GM23338 (cell line): ENCODE data around the gene ATG9B. TPM values are rescaled to one million over a fixed set of nuclear protein-coding genes. Genes with fewer than 3 reads are reported as not detected.

ENCODE experiments used
- ATAC-seq: fragments of 200-7000 bp; cut with Tn5 transposase; 3 replicates; pipeline ENCODE4 v1.9.1; 2020
- DNase-seq: peaks from one replicate; pipeline ENCODE4 v3.0.0-alpha.2; 2015; ENCODE audit warnings: low spot score
- H2AFZ ChIP-seq: fragments of 200-600 bp; sonication (generic); 2 replicates; pipeline ENCODE4 v1.8.0; 2016; ENCODE audit warnings: antibody characterized with exemption, mild to moderate bottlenecking, moderate library complexity
- H3F3A ChIP-seq: fragments of 200-600 bp; sonication (generic); replicated peaks from 2 replicates; pipeline ENCODE4 v1.8.0; 2017; ENCODE audit warnings: antibody characterized with exemption, mixed run types, low read depth
- H3K27ac ChIP-seq: fragments of 200-600 bp; sonication (generic); 2 replicates; pipeline ENCODE4 v1.6.1; 2016; ENCODE audit warnings: low read depth
- H3K27me3 ChIP-seq: fragments of 200-600 bp; sonication (generic); 2 replicates; pipeline ENCODE4 v1.8.0; 2016; ENCODE audit warnings: mild to moderate bottlenecking, mixed run types, moderate library complexity; ENCODE audit not compliant: insufficient read depth
- H3K36me3 ChIP-seq: fragments of 200-600 bp; sonication (generic); 2 replicates; pipeline ENCODE4 v1.8.0; 2016; ENCODE audit warnings: mild to moderate bottlenecking; ENCODE audit not compliant: insufficient read depth
- H3K4me1 ChIP-seq: fragments of 200-600 bp; sonication (generic); 2 replicates; pipeline ENCODE4 v1.8.0; 2016; ENCODE audit warnings: mild to moderate bottlenecking, moderate library complexity; ENCODE audit not compliant: insufficient read depth
- H3K4me2 ChIP-seq: fragments of 200-600 bp; sonication (generic); 2 replicates; pipeline ENCODE4 v1.7.1; 2017; ENCODE audit warnings: mixed run types
- H3K4me3 ChIP-seq: fragments of 200-600 bp; sonication (generic); 2 replicates; pipeline ENCODE4 v1.6.1; 2016; ENCODE audit warnings: mixed run types
- H3K79me2 ChIP-seq: fragments of 200-600 bp; sonication (generic); replicated peaks from 2 replicates; pipeline ENCODE4 v1.8.0; 2017; ENCODE audit warnings: mild to moderate bottlenecking; ENCODE audit not compliant: insufficient read depth
- H3K9me2 ChIP-seq: fragments of 200-600 bp; sonication (generic); 2 replicates; pipeline ENCODE4 v1.8.0; 2017; ENCODE audit not compliant: insufficient read depth
- H4K20me1 ChIP-seq: fragments of 200-600 bp; sonication (generic); replicated peaks from 2 replicates; pipeline ENCODE4 v1.8.0; 2017; ENCODE audit warnings: mild to moderate bottlenecking; ENCODE audit not compliant: insufficient read depth
- H3K27ac Mint-ChIP-seq: 2 replicates; pipeline ENCODE4 v1.8.0; 2020; ENCODE audit warnings: inconsistent platforms, mild to moderate bottlenecking, moderate library complexity, mixed read lengths
- H3K27me3 Mint-ChIP-seq: 3 replicates; pipeline ENCODE4 v1.8.0; 2022; ENCODE audit warnings: low read depth, mild to moderate bottlenecking, moderate library complexity, mixed read lengths, inconsistent platforms; ENCODE audit not compliant: insufficient read depth, poor library complexity
- H3K36me3 Mint-ChIP-seq: 3 replicates; pipeline ENCODE4 v1.8.0; 2021; ENCODE audit warnings: low read depth, mild to moderate bottlenecking, inconsistent platforms, moderate library complexity, mixed read lengths
- H3K4me1 Mint-ChIP-seq: 3 replicates; pipeline ENCODE4 v1.8.0; 2020; ENCODE audit warnings: mild to moderate bottlenecking, inconsistent platforms, mixed read lengths
- H3K4me3 Mint-ChIP-seq: 3 replicates; pipeline ENCODE4 v1.8.0; 2021; ENCODE audit warnings: moderate library complexity, mild to moderate bottlenecking, inconsistent platforms, mixed read lengths
- H3K9me3 Mint-ChIP-seq: 3 replicates; pipeline ENCODE4 v1.8.0; 2020; ENCODE audit warnings: moderate library complexity, mild to moderate bottlenecking, inconsistent platforms, mixed read lengths
- CREB1 ChIP-seq: fragments of 250-450 bp; sonication (Bioruptor Pico); IDR thresholded peaks from 2 replicates; pipeline ENCODE4 v1.5.0; 2020; ENCODE audit warnings: low read depth, mild to moderate bottlenecking, moderate library complexity
- CTCF ChIP-seq, 2 experiments: fragments of 200-600 bp in 1 of 2; sonication (generic) in 1 of 2; conservative IDR thresholded peaks; 2 replicates each; pipeline versions ENCODE4 v1.5.1 to v1.6.1; 2016 to 2017; ENCODE audit warnings: antibody characterized with exemption in 2 of 2, low read depth in 2 of 2, mild to moderate bottlenecking in 2 of 2, moderate library complexity in 1 of 2
- EZH2 ChIP-seq: fragments of 200-600 bp; sonication (generic); IDR thresholded peaks from one replicate; pipeline ENCODE4 v1.8.0; 2017; ENCODE audit warnings: antibody characterized with exemption, mild to moderate bottlenecking, low read depth; ENCODE audit not compliant: unreplicated experiment
- EZH2phosphoT487 ChIP-seq: fragments of 200-600 bp; sonication (generic); IDR thresholded peaks from one replicate; pipeline ENCODE4 v1.8.1; 2018; ENCODE audit warnings: antibody characterized with exemption; ENCODE audit not compliant: unreplicated experiment
- JUNB ChIP-seq: IDR thresholded peaks from one replicate; pipeline ENCODE4 v1.6.1; 2016; ENCODE audit warnings: antibody characterized with exemption; ENCODE audit not compliant: unreplicated experiment
- NANOG ChIP-seq: IDR thresholded peaks from 2 replicates; pipeline ENCODE4 v1.6.1; 2016; ENCODE audit warnings: antibody characterized with exemption, borderline replicate concordance
- POLR2AphosphoS5 ChIP-seq: IDR thresholded peaks from 2 replicates; pipeline ENCODE4 v1.6.1; 2016; ENCODE audit warnings: antibody characterized with exemption, low read depth
- STAT1 ChIP-seq: IDR thresholded peaks from one replicate; pipeline ENCODE4 v1.6.1; 2016; ENCODE audit warnings: antibody characterized with exemption; ENCODE audit not compliant: unreplicated experiment
- ZNF114 ChIP-seq: fragments of 250-450 bp; sonication (Bioruptor Pico); IDR thresholded peaks from 2 replicates; pipeline ENCODE4 v1.5.0; 2020; ENCODE audit warnings: mild to moderate bottlenecking, moderate library complexity
- ZNF331 ChIP-seq: fragments of 250-450 bp; sonication (Bioruptor Pico); IDR thresholded peaks from 2 replicates; pipeline ENCODE4 v1.5.0; 2020; ENCODE audit warnings: low read depth, mild to moderate bottlenecking, moderate library complexity
- polyA plus RNA-seq: library from polyadenylated mRNA; unstranded; fragments of >200 nt; fragmentation: Nextera tagmentation; extraction: Ambion mirVana; gene quantifications from 2 replicates; pipeline ENCODE4 v1.2.1, GENCODE V29; 2016
- total RNA-seq: library from RNA; depleted of rRNA; stranded (reverse); fragments of >200 nt; shearing (Covaris generic); gene quantifications from 2 replicates; pipeline ENCODE4 v1.2.3, GENCODE V29; 2014
- TF ChIP-seq, protein P1 (sequence below): IDR thresholded peaks from 2 replicates; pipeline ENCODE4 v1.6.1; 2016; ENCODE audit warnings: antibody characterized with exemption
- TF ChIP-seq, protein P2 (sequence below): fragments of 250-450 bp; sonication (Bioruptor Pico); IDR thresholded peaks from 2 replicates; pipeline ENCODE4 v1.5.0; 2020; ENCODE audit warnings: mild to moderate bottlenecking, moderate library complexity
- TF ChIP-seq, protein P3 (sequence below): IDR thresholded peaks from one replicate; pipeline ENCODE4 v1.6.1; 2018; ENCODE audit warnings: antibody characterized with exemption; ENCODE audit not compliant: unreplicated experiment

ATG9B gene
- total and polyA plus RNA-seq, 2 experiments from 2014 or later, result 1.2 to 3.4 TPM

DNA sequence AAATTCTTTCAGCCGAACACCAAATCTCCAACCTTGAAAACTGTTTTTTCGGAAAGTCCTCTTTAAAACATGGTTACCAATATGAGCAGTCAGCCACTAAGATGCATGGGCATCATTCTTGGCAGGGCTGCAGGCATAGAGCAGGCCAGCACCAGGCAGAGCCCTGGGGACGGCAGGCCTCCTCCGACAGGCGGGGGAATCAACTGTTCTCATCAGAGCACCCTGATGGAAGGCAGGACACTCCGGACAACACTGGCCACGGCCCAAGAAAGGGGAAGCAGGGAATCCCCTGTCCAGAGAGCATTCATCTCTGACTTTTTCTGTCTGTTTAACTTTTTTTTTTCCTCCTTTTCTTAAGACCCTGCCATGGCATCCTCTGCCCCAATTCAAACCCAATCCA, 34.8 kb downstream of the ATG9B start:
- H3K4me2 ChIP-seq, result no peak overlapping the region
- Mint-ChIP-seq H3K9me3 (peaks cover 26% of the 10 kb centered on the region), H3K27ac (no peak overlapping the region), H3K27me3 (peaks cover 23% of the 10 kb centered on the region), H3K4me1 (peaks cover 15% of the 10 kb centered on the region), H3K4me3 (peak overlapping the region; percentile 71; the same call in 2 of the 3 replicates), H3K36me3 (peaks cover 26% of the 10 kb centered on the region)
- no peak overlapping the region for H2AFZ ChIP-seq
- H3F3A ChIP-seq, result no peaks in the 10 kb centered on the region
- H3K27ac ChIP-seq, result no peak overlapping the region
- TF ChIP-seq, protein P1, sequence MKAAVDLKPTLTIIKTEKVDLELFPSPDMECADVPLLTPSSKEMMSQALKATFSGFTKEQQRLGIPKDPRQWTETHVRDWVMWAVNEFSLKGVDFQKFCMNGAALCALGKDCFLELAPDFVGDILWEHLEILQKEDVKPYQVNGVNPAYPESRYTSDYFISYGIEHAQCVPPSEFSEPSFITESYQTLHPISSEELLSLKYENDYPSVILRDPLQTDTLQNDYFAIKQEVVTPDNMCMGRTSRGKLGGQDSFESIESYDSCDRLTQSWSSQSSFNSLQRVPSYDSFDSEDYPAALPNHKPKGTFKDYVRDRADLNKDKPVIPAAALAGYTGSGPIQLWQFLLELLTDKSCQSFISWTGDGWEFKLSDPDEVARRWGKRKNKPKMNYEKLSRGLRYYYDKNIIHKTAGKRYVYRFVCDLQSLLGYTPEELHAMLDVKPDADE, result no peak
- TF ChIP-seq, protein P2, sequence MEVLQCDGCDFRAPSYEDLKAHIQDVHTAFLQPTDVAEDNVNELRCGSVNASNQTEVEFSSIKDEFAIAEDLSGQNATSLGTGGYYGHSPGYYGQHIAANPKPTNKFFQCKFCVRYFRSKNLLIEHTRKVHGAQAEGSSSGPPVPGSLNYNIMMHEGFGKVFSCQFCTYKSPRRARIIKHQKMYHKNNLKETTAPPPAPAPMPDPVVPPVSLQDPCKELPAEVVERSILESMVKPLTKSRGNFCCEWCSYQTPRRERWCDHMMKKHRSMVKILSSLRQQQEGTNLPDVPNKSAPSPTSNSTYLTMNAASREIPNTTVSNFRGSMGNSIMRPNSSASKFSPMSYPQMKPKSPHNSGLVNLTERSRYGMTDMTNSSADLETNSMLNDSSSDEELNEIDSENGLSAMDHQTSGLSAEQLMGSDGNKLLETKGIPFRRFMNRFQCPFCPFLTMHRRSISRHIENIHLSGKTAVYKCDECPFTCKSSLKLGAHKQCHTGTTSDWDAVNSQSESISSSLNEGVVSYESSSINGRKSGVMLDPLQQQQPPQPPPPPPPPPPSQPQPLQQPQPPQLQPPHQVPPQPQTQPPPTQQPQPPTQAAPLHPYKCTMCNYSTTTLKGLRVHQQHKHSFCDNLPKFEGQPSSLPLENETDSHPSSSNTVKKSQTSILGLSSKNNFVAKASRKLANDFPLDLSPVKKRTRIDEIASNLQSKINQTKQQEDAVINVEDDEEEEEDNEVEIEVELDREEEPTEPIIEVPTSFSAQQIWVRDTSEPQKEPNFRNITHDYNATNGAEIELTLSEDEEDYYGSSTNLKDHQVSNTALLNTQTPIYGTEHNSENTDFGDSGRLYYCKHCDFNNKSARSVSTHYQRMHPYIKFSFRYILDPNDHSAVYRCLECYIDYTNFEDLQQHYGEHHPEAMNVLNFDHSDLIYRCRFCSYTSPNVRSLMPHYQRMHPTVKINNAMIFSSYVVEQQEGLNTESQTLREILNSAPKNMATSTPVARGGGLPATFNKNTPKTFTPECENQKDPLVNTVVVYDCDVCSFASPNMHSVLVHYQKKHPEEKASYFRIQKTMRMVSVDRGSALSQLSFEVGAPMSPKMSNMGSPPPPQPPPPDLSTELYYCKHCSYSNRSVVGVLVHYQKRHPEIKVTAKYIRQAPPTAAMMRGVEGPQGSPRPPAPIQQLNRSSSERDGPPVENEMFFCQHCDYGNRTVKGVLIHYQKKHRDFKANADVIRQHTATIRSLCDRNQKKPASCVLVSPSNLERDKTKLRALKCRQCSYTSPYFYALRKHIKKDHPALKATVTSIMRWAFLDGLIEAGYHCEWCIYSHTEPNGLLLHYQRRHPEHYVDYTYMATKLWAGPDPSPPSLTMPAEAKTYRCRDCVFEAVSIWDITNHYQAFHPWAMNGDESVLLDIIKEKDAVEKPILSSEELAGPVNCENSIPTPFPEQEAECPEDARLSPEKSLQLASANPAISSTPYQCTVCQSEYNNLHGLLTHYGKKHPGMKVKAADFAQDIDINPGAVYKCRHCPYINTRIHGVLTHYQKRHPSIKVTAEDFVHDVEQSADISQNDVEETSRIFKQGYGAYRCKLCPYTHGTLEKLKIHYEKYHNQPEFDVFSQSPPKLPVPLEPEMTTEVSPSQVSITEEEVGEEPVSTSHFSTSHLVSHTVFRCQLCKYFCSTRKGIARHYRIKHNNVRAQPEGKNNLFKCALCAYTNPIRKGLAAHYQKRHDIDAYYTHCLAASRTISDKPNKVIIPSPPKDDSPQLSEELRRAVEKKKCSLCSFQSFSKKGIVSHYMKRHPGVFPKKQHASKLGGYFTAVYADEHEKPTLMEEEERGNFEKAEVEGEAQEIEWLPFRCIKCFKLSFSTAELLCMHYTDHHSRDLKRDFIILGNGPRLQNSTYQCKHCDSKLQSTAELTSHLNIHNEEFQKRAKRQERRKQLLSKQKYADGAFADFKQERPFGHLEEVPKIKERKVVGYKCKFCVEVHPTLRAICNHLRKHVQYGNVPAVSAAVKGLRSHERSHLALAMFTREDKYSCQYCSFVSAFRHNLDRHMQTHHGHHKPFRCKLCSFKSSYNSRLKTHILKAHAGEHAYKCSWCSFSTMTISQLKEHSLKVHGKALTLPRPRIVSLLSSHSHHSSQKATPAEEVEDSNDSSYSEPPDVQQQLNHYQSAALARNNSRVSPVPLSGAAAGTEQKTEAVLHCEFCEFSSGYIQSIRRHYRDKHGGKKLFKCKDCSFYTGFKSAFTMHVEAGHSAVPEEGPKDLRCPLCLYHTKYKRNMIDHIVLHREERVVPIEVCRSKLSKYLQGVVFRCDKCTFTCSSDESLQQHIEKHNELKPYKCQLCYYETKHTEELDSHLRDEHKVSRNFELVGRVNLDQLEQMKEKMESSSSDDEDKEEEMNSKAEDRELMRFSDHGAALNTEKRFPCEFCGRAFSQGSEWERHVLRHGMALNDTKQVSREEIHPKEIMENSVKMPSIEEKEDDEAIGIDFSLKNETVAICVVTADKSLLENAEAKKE (CRISPR knock-in tag), result no peak
- TF ChIP-seq POLR2AphosphoS5 (no peak), STAT1 (no peak), ZNF331 (CRISPR knock-in tag) (no peak), ZNF114 (CRISPR knock-in tag) (no peak), NANOG (no peak), CREB1 (CRISPR knock-in tag) (no peak), EZH2phosphoT487 (no peak), JUNB (no peak), CTCF (conservative IDR thresholded peaks at IDR 0.05; ENCODE audit: low read depth in 2 of 2) (no peak), EZH2 (no peak)
- TF ChIP-seq, protein P3, sequence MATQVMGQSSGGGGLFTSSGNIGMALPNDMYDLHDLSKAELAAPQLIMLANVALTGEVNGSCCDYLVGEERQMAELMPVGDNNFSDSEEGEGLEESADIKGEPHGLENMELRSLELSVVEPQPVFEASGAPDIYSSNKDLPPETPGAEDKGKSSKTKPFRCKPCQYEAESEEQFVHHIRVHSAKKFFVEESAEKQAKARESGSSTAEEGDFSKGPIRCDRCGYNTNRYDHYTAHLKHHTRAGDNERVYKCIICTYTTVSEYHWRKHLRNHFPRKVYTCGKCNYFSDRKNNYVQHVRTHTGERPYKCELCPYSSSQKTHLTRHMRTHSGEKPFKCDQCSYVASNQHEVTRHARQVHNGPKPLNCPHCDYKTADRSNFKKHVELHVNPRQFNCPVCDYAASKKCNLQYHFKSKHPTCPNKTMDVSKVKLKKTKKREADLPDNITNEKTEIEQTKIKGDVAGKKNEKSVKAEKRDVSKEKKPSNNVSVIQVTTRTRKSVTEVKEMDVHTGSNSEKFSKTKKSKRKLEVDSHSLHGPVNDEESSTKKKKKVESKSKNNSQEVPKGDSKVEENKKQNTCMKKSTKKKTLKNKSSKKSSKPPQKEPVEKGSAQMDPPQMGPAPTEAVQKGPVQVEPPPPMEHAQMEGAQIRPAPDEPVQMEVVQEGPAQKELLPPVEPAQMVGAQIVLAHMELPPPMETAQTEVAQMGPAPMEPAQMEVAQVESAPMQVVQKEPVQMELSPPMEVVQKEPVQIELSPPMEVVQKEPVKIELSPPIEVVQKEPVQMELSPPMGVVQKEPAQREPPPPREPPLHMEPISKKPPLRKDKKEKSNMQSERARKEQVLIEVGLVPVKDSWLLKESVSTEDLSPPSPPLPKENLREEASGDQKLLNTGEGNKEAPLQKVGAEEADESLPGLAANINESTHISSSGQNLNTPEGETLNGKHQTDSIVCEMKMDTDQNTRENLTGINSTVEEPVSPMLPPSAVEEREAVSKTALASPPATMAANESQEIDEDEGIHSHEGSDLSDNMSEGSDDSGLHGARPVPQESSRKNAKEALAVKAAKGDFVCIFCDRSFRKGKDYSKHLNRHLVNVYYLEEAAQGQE, result no peak
- no peaks in the 10 kb centered on the region for H3K36me3 ChIP-seq
- no peaks in the 10 kb centered on the region for H3K79me2 ChIP-seq
- H3K4me3 ChIP-seq, result no peak overlapping the region
- peaks cover 12% of the 10 kb centered on the region for H3K4me1 ChIP-seq
- no peak for DNase-seq
- no peaks in the 10 kb centered on the region for H3K9me2 ChIP-seq
- H4K20me1 ChIP-seq, result no peaks in the 10 kb centered on the region
- no peak for ATAC-seq
- no peaks in the 10 kb centered on the region for H3K27me3 ChIP-seq
